Measurements from ENCODE around the gene MARCHF3. TPM values are rescaled to one million over a fixed set of nuclear protein-coding genes. Genes with fewer than 3 reads are reported as not detected.
"Not testable (repeated sequence)": the region's sequence is repeated elsewhere in the genome, so short reads cannot be mapped to it uniquely, and the experiment has no call there.

Gene MARCHF3
- total RNA-seq, 2 experiments from 2014 or later = 11.8 TPM

DNA sequence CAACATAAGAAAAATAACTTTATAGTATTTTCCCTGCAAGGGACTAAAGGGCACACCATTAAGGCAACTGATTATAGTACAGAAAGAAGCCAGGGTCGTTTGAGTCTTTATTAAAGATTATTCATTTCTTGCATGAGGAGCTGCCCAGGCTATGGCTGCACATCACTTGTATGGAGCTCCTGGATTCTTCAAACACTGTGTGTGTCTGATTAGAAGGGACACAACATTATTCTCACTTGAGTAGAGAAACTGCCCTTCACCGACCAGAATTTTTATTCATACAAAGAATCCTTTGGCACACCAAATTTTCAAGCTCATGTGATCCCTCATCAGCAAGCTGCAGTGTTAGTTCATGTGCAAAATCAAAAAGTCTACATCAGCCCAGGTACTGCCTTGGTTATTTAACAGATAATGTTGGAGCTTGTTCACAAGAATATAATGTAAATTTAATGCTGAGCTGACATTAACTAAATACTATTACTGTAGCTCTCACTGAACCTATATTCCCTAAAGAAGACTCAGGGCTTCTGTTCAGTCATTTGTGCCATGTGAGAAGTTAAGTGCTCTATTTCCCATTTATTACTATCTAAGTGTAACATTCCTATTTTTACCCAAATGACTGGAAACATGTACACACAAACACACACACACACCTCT is 33.0 kb upstream of the MARCHF3 start:
- no peaks in the 10 kb centered on the region for H3K27me3 Mint-ChIP-seq (ENCODE audit: low read depth)
- H3K27ac Mint-ChIP-seq = no peak overlapping the region
- H3K4me1 Mint-ChIP-seq (ENCODE audit: low read depth) = peaks cover 7% of the 10 kb centered on the region
- no peak overlapping the region for H3K4me3 Mint-ChIP-seq
- CTCF ChIA-PET = no interaction called here
- H3K36me3 Mint-ChIP-seq (ENCODE audit: low read depth) = peaks cover 7% of the 10 kb centered on the region
- H3K9me3 Mint-ChIP-seq = no peaks in the 10 kb centered on the region
- intact Hi-C loops (cut with micrococcal nuclease) = no loop called here
- no peak for DNase-seq

DNA sequence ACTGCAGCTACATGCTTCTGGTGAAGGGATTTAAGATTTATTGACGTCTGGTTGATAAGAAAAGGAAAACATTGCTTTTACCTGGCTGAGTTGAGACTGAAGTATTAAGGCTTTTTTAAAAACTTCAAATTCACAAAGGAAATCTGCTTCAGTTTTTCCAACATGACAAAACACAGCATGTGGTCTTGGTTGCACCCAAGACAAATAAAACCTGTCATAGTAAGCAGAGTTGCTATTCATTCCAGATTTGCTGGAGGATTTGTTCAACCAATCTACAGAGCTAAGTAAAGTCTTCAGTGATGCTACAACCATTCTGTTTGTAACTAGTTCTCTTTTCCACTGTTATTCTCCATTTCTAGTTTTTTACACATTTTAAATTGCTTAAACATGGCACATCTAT is 31.6 kb upstream of the MARCHF3 start:
- DNase-seq = no peak
- no peaks in the 10 kb centered on the region for H3K27me3 Mint-ChIP-seq (ENCODE audit: low read depth)
- H3K27ac Mint-ChIP-seq = no peak overlapping the region
- peaks cover 7% of the 10 kb centered on the region for H3K4me1 Mint-ChIP-seq (ENCODE audit: low read depth)
- intact Hi-C loops (cut with micrococcal nuclease) = no loop called here
- no peaks in the 10 kb centered on the region for H3K9me3 Mint-ChIP-seq
- peaks cover 11% of the 10 kb centered on the region for H3K36me3 Mint-ChIP-seq (ENCODE audit: low read depth)
- CTCF ChIA-PET = interaction anchor here (0.6 kb wide), 1 partner anchor 355 kb away, joined by 3 read pairs; no protein-coding TSS in a partner anchor
- H3K4me3 Mint-ChIP-seq = no peak overlapping the region

GRCh38 chr5:127061537-127061936 is 31.2 kb upstream of the MARCHF3 start:
- no peaks in the 10 kb centered on the region for H3K27me3 Mint-ChIP-seq (ENCODE audit: low read depth)
- H3K27ac Mint-ChIP-seq = no peak overlapping the region
- intact Hi-C loops (cut with micrococcal nuclease) = no loop called here
- peaks cover 7% of the 10 kb centered on the region for H3K4me1 Mint-ChIP-seq (ENCODE audit: low read depth)
- peaks cover 13% of the 10 kb centered on the region for H3K36me3 Mint-ChIP-seq (ENCODE audit: low read depth)
- CTCF ChIA-PET = interaction anchor here (0.6 kb wide), 1 partner anchor 355 kb away, joined by 3 read pairs; no protein-coding TSS in a partner anchor
- no peak overlapping the region for H3K4me3 Mint-ChIP-seq
- no peak for DNase-seq
- H3K9me3 Mint-ChIP-seq = no peaks in the 10 kb centered on the region

DNA sequence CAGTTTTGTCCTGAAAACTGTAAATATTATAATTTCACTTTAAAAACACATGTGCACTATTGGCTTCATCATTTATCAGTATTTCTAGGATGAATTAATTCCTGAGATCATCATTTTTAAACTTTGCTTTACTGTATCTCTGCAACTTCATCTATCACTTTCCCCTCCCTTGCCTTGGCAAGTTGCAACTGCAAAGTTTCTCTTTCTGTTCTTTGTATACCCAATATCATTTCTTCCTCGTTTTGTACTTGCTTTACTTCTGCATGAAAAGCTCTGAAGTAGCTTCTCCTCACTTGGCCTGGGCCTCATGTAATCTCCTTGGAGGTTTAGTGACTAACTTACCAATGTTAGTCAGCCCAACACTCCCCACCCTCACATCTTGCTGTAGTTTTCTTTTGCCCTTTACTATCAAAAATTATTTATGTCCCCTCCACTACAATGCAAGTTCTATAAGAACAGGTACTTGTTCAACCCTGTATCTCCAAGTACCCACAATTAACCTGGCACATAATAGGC is 30.2 kb upstream of the MARCHF3 start:
- peaks cover 7% of the 10 kb centered on the region for H3K4me1 Mint-ChIP-seq (ENCODE audit: low read depth)
- no peaks in the 10 kb centered on the region for H3K9me3 Mint-ChIP-seq
- no peak overlapping the region for H3K4me3 Mint-ChIP-seq
- CTCF ChIA-PET = no interaction called here
- no peak overlapping the region for H3K27ac Mint-ChIP-seq
- DNase-seq = no peak
- H3K27me3 Mint-ChIP-seq (ENCODE audit: low read depth) = no peaks in the 10 kb centered on the region
- peaks cover 20% of the 10 kb centered on the region for H3K36me3 Mint-ChIP-seq (ENCODE audit: low read depth)
- intact Hi-C loops (cut with micrococcal nuclease) = no loop called here

GRCh38 chr5:127056896-127057295 is 26.5 kb upstream of the MARCHF3 start:
- Mint-ChIP-seq H3K27ac (no peak overlapping the region), H3K4me3 (no peak overlapping the region), H3K27me3 (ENCODE audit: low read depth) (no peaks in the 10 kb centered on the region), H3K9me3 (no peaks in the 10 kb centered on the region), H3K36me3 (ENCODE audit: low read depth) (peaks cover 32% of the 10 kb centered on the region), H3K4me1 (ENCODE audit: low read depth) (peaks cover 7% of the 10 kb centered on the region)
- CTCF ChIA-PET = interaction anchor here (0.6 kb wide), 1 partner anchor 258 kb away, joined by 4 read pairs; no protein-coding TSS in a partner anchor
- intact Hi-C loops (cut with micrococcal nuclease) = no loop called here
- no peak for DNase-seq

- no peak overlapping the region for H3K4me3 Mint-ChIP-seq
- H3K9me3 Mint-ChIP-seq = no peaks in the 10 kb centered on the region
- H3K27ac Mint-ChIP-seq = no peak overlapping the region
- H3K27me3 Mint-ChIP-seq (ENCODE audit: low read depth) = no peaks in the 10 kb centered on the region
- H3K36me3 Mint-ChIP-seq (ENCODE audit: low read depth) = peaks cover 34% of the 10 kb centered on the region
- intact Hi-C loops (cut with micrococcal nuclease) = no loop called here
- DNase-seq = no peak
- H3K4me1 Mint-ChIP-seq (ENCODE audit: low read depth) = peaks cover 7% of the 10 kb centered on the region
- CTCF ChIA-PET = no interaction called here
Observed at GRCh38 chr5:127055880-127056653, 25.7 kb upstream of the MARCHF3 start.

- H3K9me3 Mint-ChIP-seq; H3K27me3 Mint-ChIP-seq (ENCODE audit: low read depth); H3K27ac Mint-ChIP-seq; intact Hi-C loops (cut with micrococcal nuclease); CTCF ChIA-PET; H3K4me1 Mint-ChIP-seq (ENCODE audit: low read depth); DNase-seq; H3K4me3 Mint-ChIP-seq: not testable (repeated sequence)
- H3K36me3 Mint-ChIP-seq (ENCODE audit: low read depth) = peaks cover 31% of the 10 kb centered on the region
Observed at GRCh38 chr5:127053551-127053950, 23.2 kb upstream of the MARCHF3 start.

DNA sequence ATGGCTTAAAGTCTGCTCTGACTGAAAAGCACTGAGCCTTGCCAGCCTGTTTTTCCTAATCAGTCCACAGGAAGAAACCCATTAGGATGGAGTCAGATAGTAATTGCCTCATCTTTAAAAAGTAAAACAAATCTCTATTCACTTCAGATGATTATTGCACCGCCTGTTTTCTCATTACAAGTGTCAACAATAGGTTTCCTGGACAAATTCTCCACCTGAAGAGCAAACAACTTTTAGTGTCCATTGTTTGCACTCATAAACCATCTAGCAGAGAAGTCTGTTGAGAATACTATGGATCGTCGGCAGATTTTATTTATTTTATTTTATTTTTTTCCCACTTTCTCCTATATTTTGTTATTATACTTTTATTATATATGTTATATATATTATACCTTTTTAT is 22.7 kb upstream of the MARCHF3 start:
- intact Hi-C loops (cut with micrococcal nuclease) = no loop called here
- Mint-ChIP-seq H3K27me3 (ENCODE audit: low read depth) (no peaks in the 10 kb centered on the region), H3K4me3 (no peak overlapping the region)

DNA sequence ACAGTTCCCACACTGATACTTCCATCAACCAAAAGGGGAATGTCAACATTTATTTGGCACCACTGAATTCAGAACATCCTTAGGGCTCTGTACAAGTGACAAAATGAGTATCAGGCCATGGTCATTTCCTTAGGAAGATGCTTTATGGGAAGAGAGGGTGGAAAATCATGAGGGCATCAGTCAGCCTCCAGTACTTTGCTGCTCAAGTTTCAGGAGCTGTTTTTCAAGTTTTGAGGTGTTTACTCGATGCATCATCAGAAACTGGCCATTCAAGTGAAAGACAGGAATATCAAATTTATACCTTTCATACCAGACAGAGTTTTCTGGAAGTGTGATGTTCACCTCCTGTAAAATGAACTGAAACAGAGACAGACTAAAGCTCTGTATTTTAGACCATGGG is 21.2 kb upstream of the MARCHF3 start:
- peaks cover 22% of the 10 kb centered on the region for H3K36me3 Mint-ChIP-seq (ENCODE audit: low read depth)
- H3K27ac Mint-ChIP-seq = no peak overlapping the region
- intact Hi-C loops (cut with micrococcal nuclease) = no loop called here
- no peak overlapping the region for H3K4me3 Mint-ChIP-seq
- H3K27me3 Mint-ChIP-seq (ENCODE audit: low read depth) = no peaks in the 10 kb centered on the region
- CTCF ChIA-PET = no interaction called here
- no peaks in the 10 kb centered on the region for H3K4me1 Mint-ChIP-seq (ENCODE audit: low read depth)
- no peak for DNase-seq
- no peaks in the 10 kb centered on the region for H3K9me3 Mint-ChIP-seq

More for the DNA sequence above, 22.7 kb upstream of the MARCHF3 start:
- DNase-seq = no peak
- Mint-ChIP-seq H3K36me3 (ENCODE audit: low read depth) (peaks cover 30% of the 10 kb centered on the region), H3K27ac (no peak overlapping the region), H3K9me3 (no peaks in the 10 kb centered on the region), H3K4me1 (ENCODE audit: low read depth) (no peaks in the 10 kb centered on the region)
- CTCF ChIA-PET = no interaction called here

- intact Hi-C loops (cut with micrococcal nuclease) = no loop called here
- no peaks in the 10 kb centered on the region for H3K27me3 Mint-ChIP-seq (ENCODE audit: low read depth)
- H3K27ac Mint-ChIP-seq = no peak overlapping the region
- H3K4me1 Mint-ChIP-seq (ENCODE audit: low read depth) = no peaks in the 10 kb centered on the region
- H3K36me3 Mint-ChIP-seq (ENCODE audit: low read depth) = peaks cover under 1% of the 10 kb centered on the region
- no peak overlapping the region for H3K4me3 Mint-ChIP-seq
- no peak for DNase-seq
- no peaks in the 10 kb centered on the region for H3K9me3 Mint-ChIP-seq
- CTCF ChIA-PET = interaction anchor here (1.0 kb wide), 1 partner anchor 11 kb away, joined by 3 read pairs; no protein-coding TSS in a partner anchor
Observed at GRCh38 chr5:127046343-127047072, 16.1 kb upstream of the MARCHF3 start.

DNA sequence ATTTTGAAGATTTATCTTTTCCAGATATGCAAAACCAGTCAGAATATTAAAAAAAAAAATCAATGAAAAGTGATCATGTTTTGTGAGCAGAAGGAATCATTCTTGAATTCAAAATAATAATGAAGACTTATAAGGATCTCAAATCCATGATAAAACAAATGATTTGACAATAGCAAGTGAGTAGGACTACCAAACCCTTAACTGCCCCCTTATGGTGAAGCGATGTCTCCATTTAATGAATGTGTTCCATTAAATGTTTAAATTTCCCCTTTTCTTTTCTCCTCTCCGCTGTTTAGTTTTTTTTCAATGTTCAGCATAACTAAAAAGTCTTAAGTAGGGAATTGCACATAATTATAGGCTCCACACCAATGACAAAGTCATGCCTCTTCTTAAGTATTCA is 12.2 kb upstream of the MARCHF3 start:
- Mint-ChIP-seq H3K4me3 (no peak overlapping the region), H3K27me3 (ENCODE audit: low read depth) (no peaks in the 10 kb centered on the region), H3K36me3 (ENCODE audit: low read depth) (peaks cover 2% of the 10 kb centered on the region), H3K27ac (no peak overlapping the region), H3K9me3 (no peaks in the 10 kb centered on the region), H3K4me1 (ENCODE audit: low read depth) (no peaks in the 10 kb centered on the region)
- DNase-seq = no peak
- CTCF ChIA-PET = no interaction called here
- intact Hi-C loops (cut with micrococcal nuclease) = loop anchor here (1.0 to 2.0 kb wide), 2 partner anchors 366 to 386 kb away; no protein-coding TSS in a partner anchor

GRCh38 chr5:127041571-127041970 is 11.2 kb upstream of the MARCHF3 start:
- no peaks in the 10 kb centered on the region for H3K27me3 Mint-ChIP-seq (ENCODE audit: low read depth)
- no peaks in the 10 kb centered on the region for H3K4me1 Mint-ChIP-seq (ENCODE audit: low read depth)
- H3K4me3 Mint-ChIP-seq = no peak overlapping the region
- intact Hi-C loops (cut with micrococcal nuclease) = no loop called here
- H3K36me3 Mint-ChIP-seq (ENCODE audit: low read depth) = peaks cover 2% of the 10 kb centered on the region
- H3K27ac Mint-ChIP-seq = no peak overlapping the region
- CTCF ChIA-PET = interaction anchor here (0.6 kb wide), 1 partner anchor 284 kb away, joined by 6 read pairs; no protein-coding TSS in a partner anchor
- no peaks in the 10 kb centered on the region for H3K9me3 Mint-ChIP-seq
- no peak for DNase-seq
